ENCODE measurements around the gene TBX21.

Gene TBX21

GRCh38 chr17:47705536-47706530 lies 27.2 kb upstream of the TBX21 start:
- no peaks in the 10 kb centered on the region for H3K9me3 ChIP-seq (ENCODE audit: insufficient read depth, low read length, severe bottlenecking)
- H4K20me1 ChIP-seq (ENCODE audit: insufficient read depth, low read length) = peaks cover 4% of the 10 kb centered on the region
- no peaks in the 10 kb centered on the region for H3K36me3 ChIP-seq (ENCODE audit: insufficient read depth, low read length)
- H3K27me3 ChIP-seq (ENCODE audit: insufficient read depth, low read length, poor library complexity) = no peaks in the 10 kb centered on the region
- TF ChIP-seq EZH2 (IDR thresholded peaks at IDR 0.05; ENCODE audit: borderline replicate concordance, low read depth, low read length, severe bottlenecking) = no peak
- no peaks in the 10 kb centered on the region for H3K79me2 ChIP-seq (ENCODE audit: insufficient read depth, low read length)
- DNase-seq = no peak
- no peak overlapping the region for H3K9ac ChIP-seq (ENCODE audit: low read depth, low read length)
- H2AFZ ChIP-seq (ENCODE audit: low read depth, low read length) = no peak overlapping the region
- H3K4me1 ChIP-seq (ENCODE audit: insufficient read depth, low read length) = 0 out of 2 replicates have a peak, but pooled peaks cover 3% of the 10 kb centered on the region
- H3K4me2 ChIP-seq (ENCODE audit: insufficient read depth, low read length) = no peak overlapping the region
- H3K4me3 ChIP-seq (ENCODE audit: low read depth in 1 of 2, low read length in 2 of 2) = no peak overlapping the region
- no peak overlapping the region for H3K27ac ChIP-seq (ENCODE audit: low read length)
- ATAC-seq (ENCODE audit: insufficient read depth, low read depth) = no peak

DNA sequence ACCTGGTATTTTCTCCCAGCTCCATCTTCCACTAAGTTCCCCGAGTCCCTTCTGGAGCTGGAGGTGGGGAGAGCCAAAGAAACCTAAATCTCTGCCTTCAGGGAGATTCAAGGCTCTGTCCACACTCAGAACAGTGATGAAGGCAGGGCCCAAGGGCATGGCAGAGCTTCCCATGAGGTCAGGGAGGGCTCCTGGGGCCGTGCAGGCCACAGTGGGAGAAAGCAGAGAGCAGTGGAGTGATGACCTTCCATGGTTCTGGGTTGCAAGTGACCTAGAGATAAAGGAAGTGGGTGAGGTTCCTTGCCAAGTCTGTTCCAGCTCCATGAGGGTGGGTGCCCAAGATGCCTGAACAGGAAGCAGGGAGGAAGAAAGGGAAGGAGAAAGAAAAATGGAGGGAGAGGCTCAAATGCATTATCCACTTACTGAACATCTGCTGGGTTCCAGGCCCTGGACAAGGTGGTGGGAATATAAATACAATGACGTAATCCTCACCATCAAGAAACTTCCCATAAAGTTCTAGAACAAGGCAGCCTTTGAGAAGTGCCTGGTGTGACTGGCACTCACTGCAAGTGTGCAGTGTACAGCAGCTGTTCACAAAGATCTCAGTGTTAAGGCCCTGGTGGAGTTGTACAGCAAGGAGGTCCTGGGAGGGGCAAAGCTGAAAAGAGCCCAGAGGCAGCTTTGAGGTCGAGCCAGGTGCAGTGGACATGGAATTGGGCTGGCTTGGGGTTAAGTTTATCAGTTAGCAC lies 25.8 kb upstream of the TBX21 start:
- Histone ChIP-seq H3K9ac (ENCODE audit: low read depth, low read length) (no peak overlapping the region), H2AFZ (ENCODE audit: low read depth, low read length) (no peak overlapping the region), H3K4me3 (ENCODE audit: low read depth in 1 of 2, low read length in 2 of 2) (no peak overlapping the region), H3K36me3 (ENCODE audit: insufficient read depth, low read length) (no peaks in the 10 kb centered on the region), H3K4me2 (ENCODE audit: insufficient read depth, low read length) (no peak overlapping the region), H3K79me2 (ENCODE audit: insufficient read depth, low read length) (no peaks in the 10 kb centered on the region), H3K4me1 (ENCODE audit: insufficient read depth, low read length) (0 out of 2 replicates have a peak, but pooled peaks cover 3% of the 10 kb centered on the region), H3K27me3 (ENCODE audit: insufficient read depth, low read length, poor library complexity) (no peaks in the 10 kb centered on the region), H3K9me3 (ENCODE audit: insufficient read depth, low read length, severe bottlenecking) (no peaks in the 10 kb centered on the region), H4K20me1 (ENCODE audit: insufficient read depth, low read length) (peaks cover 4% of the 10 kb centered on the region), H3K27ac (ENCODE audit: low read length) (no peak overlapping the region)
- no peak for TF ChIP-seq EZH2 (IDR thresholded peaks at IDR 0.05; ENCODE audit: borderline replicate concordance, low read depth, low read length, severe bottlenecking)
- TF ChIP-seq, protein P1, sequence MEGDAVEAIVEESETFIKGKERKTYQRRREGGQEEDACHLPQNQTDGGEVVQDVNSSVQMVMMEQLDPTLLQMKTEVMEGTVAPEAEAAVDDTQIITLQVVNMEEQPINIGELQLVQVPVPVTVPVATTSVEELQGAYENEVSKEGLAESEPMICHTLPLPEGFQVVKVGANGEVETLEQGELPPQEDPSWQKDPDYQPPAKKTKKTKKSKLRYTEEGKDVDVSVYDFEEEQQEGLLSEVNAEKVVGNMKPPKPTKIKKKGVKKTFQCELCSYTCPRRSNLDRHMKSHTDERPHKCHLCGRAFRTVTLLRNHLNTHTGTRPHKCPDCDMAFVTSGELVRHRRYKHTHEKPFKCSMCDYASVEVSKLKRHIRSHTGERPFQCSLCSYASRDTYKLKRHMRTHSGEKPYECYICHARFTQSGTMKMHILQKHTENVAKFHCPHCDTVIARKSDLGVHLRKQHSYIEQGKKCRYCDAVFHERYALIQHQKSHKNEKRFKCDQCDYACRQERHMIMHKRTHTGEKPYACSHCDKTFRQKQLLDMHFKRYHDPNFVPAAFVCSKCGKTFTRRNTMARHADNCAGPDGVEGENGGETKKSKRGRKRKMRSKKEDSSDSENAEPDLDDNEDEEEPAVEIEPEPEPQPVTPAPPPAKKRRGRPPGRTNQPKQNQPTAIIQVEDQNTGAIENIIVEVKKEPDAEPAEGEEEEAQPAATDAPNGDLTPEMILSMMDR (IDR thresholded peaks at IDR 0.05; ENCODE audit: borderline replicate concordance, extremely low read depth, low read length, poor library complexity, severe bottlenecking) = no peak
- no peak for ATAC-seq (ENCODE audit: insufficient read depth, low read depth)
- no peak for DNase-seq

DNA sequence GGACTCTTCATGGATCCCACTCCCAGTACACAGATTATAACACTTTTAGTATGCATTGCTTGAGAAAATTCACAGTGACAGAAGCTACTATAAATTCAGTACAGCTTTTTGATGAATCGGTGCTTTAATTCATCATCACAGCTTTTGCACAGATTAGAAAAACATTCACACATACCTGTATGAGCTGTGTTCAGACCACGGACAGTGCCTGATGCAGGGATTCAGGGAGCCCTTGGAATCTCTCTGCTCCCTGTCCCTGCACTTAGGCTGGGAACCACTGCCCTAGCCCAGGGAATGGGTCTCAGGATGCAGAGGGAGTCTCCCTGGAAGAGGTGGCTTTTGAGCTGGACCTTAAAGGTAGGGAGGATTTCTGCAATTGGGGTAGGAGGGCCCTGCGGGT lies 25.2 kb upstream of the TBX21 start:
- Histone ChIP-seq H3K4me1 (ENCODE audit: insufficient read depth, low read length) (0 out of 2 replicates have a peak, but pooled peaks cover 3% of the 10 kb centered on the region), H3K36me3 (ENCODE audit: insufficient read depth, low read length) (no peaks in the 10 kb centered on the region), H3K4me2 (ENCODE audit: insufficient read depth, low read length) (no peak overlapping the region), H3K9me3 (ENCODE audit: insufficient read depth, low read length, severe bottlenecking) (no peaks in the 10 kb centered on the region), H3K4me3 (ENCODE audit: low read depth in 1 of 2, low read length in 2 of 2) (no peak overlapping the region), H3K27me3 (ENCODE audit: insufficient read depth, low read length, poor library complexity) (no peaks in the 10 kb centered on the region), H3K27ac (ENCODE audit: low read length) (no peak overlapping the region), H2AFZ (ENCODE audit: low read depth, low read length) (no peak overlapping the region), H3K79me2 (ENCODE audit: insufficient read depth, low read length) (no peaks in the 10 kb centered on the region), H3K9ac (ENCODE audit: low read depth, low read length) (no peak overlapping the region), H4K20me1 (ENCODE audit: insufficient read depth, low read length) (peaks cover 4% of the 10 kb centered on the region)
- DNase-seq = no peak
- ATAC-seq (ENCODE audit: insufficient read depth, low read depth) = no peak
- no peak for TF ChIP-seq EZH2 (IDR thresholded peaks at IDR 0.05; ENCODE audit: borderline replicate concordance, low read depth, low read length, severe bottlenecking)
- TF ChIP-seq, protein P1 (IDR thresholded peaks at IDR 0.05; ENCODE audit: borderline replicate concordance, extremely low read depth, low read length, poor library complexity, severe bottlenecking) = no peak

All from DND-41 (cell line).